HG02759 (cell line): ENCODE measurements around the gene BCAR1.
"Not testable (repeated sequence)": the region's sequence is repeated elsewhere in the genome, so short reads cannot be mapped to it uniquely, and the experiment has no call there.

Experiments
- ATAC-seq: cut with Tn5 transposase; IDR thresholded peaks from one replicate; pipeline ENCODE4 v1.9.1; 2021; ENCODE audit warnings: mild to moderate bottlenecking, moderate library complexity; ENCODE audit not compliant: unreplicated experiment

BCAR1 gene

DNA sequence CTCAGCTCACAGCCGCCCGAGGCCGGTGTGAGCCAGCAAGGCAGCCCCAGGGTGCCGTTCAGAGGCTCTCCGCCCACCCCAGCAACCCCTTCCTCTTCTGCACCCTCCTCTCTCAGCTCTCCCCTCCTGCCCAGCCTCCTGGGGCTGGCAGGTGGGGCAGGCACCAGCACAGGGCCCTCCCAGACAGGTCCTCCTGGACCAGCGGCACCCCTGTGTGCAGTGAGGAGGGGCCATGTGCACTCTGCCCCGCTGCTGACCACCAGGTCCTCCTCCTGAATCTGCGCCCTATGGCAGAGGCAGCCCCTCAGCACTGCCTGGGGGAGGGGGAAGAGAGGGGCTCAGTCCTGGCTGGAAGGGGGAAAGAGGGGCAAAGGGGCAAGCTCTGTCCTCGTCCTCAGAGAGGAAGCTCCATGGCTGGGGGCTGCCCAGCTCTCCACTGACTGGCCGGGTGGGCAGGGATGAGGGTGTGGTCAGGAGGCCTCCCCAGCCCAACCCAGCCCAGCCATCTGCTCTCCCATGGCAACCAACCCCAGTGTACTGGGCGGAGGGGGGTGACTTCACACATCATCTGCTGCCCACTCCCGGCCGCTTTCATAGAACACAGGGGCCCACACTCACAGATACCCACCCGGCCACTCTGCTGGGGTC is 5.4 kb upstream of the BCAR1 start:
- no peak for ATAC-seq

DNA sequence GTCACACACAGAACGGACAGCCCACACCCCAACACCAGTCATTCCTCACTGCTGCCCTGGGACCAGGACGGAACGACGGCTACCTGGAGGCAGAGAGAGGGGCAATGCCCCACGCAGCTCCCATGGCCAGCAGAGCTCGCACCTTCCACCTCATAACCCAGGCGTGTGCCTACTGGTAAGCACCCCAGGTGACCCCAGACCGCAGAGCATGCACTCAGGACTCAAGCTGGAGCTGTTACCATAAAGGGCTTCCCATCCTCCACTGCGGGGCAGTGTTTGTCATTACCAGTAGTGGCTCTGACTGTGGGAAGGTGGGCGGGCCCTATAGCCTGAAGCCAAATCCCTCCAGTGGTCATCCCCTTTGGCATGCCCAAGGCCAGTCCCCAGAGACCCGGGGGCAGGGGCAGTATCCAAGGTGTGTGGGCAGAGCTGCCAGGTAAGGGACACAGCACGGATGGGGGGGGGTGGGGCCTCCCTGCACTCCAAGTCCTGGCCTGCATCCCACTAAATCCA is 4.7 kb upstream of the BCAR1 start:
- no peak for ATAC-seq

GRCh38 chr16:75254359-75254837 is 3.0 kb upstream of the BCAR1 start:
- ATAC-seq = no peak

DNA sequence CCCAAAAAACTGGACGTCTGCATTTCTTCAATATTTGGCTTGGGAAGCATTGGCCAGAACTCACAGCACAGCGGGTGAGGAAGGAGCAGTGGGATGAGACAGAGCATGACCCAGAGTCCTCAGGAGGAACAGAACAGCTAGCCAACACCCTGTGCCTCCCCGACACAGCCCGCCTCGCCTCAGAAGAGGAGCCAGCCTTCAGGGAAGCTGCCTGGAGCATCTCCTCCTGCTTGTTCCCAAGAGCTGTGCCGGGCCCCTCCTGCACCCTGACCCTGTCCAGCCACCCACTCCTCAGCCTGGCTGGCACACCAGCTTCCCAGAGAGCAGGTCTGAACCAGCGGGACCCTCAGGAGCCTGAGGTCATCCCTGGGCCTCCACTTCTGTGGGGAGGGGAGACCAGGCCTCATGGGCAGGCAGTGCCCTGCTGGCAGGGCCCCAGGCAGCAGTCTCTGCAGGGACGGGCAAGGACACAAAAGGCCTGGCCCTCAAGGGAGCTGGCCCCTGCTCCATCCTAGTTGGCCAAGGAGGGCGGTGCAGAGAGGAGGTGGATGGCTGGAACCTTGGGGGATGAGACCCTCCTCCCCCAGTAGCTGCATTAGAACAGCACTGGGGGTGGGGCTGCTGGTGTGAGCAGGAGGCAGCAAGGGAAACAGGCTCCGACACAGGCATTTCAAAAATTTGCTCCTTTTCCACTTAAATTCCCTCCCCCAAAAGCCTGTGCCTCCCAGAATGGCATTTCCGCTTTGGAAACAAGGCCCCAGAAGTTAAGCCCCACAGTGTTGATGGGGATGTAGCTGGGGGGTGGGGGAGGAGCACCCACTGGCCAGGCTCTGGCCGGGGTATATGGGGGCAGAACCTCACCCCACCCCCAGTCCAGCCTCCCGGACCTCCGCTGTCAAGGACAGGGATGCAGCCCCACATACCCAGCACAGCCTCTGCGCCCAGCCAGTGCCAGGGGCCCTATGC is 1.8 kb upstream of the BCAR1 start:
- no peak for ATAC-seq

DNA sequence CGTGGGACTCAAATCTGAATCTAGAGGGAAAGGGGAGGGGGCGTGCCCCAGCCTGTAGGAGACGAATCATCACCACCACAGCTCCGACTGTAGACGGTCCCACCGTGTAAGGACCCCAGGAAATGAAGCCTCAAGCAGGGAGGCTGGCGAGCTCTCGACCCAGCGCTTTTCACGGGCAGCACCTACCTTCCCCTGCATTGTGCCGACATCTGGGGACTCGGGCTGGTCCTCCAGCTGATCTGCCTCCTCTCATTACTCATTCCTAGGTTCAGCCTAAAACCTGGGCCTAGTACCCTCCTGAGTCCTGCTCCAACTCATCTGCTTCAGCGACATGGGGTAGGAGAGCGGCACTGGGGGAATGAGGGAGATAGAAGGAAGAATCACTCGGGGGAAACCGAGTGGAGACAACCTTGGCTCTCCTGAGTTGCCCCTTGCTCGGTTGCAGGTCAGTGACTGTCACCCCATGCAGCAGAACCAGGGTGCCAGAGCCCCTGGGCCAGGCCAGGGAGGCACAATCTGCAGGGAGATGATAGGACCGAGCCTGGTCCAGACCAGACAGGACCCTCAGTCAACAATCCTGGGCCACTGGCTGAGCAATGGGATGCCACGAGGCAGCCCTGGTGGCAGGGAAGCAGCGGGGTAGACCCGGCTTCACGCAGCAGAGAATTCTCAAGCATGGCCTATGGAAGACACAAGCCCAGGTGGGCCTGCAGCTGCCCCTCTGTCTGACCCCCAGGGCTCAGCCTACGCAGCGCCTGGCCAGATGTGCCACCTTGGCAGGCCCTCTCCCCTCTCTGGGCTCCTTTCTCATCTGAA is 833 bp upstream of the BCAR1 start:
- no peak for ATAC-seq

DNA sequence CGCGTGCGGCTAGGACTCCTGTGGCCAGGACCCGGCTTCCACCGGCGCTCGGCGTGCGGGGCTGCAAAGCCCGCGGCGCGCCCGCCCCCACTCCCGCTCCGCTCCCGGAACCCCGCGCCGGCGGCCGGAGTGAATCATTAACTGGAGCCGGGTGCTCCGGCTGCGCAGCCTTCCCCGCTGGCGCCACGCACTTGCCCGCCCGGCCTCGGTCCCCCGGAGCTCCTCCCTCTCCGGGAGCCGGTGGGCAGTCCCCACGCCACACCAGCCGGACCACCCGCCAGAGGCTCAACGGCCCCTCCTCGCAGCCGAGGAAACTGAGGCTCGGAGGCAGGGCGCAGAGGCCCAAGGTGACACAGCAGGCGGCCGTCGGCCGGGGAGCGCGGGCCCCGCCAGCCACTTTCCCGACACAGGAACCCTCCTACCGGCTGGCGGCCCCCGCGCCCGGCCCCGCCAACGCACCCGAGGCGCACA is 580 bp downstream of the BCAR1 start:
- peak; percentile 51 for ATAC-seq

- no peak for ATAC-seq
Measured at GRCh38 chr16:75250089-75250808, 1.2 kb downstream of the BCAR1 start.

DNA sequence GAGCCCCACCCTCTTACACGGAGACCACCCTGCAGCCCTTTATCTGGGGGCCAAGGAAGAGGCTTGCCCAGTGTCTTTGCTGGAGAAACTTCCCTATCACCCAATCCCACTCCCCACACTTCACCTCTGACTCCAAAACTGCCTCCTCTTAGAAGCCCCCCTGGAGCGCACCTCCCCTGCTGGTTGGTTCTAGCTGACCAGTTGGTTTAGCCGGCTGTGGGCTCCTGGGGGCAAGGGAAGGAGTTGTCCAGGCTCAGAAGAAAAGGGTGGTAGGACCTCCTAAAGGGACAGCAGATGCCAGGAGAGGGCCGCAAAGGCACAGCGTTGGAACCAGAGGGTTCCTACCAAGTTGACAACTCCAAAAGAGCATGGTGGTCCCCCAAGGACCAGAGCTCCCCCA is 2.0 kb downstream of the BCAR1 start:
- no peak for ATAC-seq

- no peak for ATAC-seq
Measured at GRCh38 chr16:75248536-75249380, 2.7 kb downstream of the BCAR1 start.

- ATAC-seq = no peak
Measured at GRCh38 chr16:75248142-75248535, 3.3 kb downstream of the BCAR1 start.

DNA sequence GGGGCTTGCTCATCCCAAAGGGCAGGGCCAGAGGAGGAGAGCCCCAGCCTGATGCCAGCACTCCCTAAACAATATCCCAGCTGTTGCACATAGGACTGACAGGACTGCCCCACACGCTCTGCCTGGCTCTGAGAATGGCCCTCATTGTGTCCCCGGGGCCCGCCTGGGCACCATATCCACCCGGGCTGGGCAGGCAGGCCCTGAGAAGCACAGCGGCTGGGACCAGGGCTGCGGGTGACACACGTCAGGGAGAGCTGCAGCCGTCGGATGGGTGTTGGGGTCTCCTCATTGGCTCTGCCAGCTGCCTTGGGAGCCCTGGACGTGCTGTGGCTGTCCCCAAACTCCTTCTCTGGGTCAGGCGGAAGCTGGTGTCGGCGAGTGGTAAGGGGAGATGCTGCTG is 4.2 kb downstream of the BCAR1 start:
- ATAC-seq = no peak

DNA sequence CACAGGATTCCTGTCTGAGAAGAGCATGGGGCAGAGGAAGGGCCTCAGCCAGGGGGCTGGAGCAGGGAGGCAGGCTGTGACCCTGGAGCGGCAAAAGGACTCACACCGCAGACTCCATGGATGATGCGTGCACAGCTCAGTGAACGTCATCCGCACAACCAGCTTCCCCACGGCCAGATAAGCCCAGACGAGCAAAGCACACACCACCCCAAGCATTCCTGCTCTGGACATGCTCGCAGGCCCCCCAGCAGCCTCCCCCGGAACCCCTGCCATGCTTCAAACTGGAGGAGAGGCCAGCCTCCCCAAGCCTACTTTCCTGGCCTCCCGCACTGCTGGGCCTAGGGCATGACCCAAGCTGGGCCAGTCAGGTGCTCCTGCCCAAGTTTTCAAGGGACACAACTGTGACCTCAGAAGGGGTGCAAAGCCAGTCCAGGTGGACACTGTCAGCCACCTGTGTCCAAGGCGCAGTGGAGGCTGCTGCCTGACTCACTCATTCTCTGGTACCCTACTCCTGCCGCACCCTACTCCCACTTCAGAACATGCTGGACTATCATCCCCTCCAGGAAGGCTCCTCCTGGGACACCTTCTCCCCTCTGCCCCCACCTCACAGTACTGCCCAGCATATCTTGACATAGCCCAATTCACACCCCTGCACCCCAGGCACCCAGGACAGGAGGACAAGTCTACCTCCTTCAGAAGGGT is 4.8 kb downstream of the BCAR1 start:
- ATAC-seq = no peak

GRCh38 chr16:75244844-75245758 is 6.3 kb downstream of the BCAR1 start:
- peak; percentile 58 for ATAC-seq

GRCh38 chr16:75244225-75244809 is 7.1 kb downstream of the BCAR1 start:
- no peak for ATAC-seq

- no peak for ATAC-seq
Measured at GRCh38 chr16:75243667-75244224, 7.7 kb downstream of the BCAR1 start.

- ATAC-seq = not testable (repeated sequence)
Measured at GRCh38 chr16:75242436-75243078, 8.9 kb downstream of the BCAR1 start.
